ENCODE results near the gene GPAT2. TPM values are rescaled to one million over a fixed set of nuclear protein-coding genes. Genes with fewer than 3 reads are reported as not detected.
"Not testable (repeated sequence)": the region's sequence is repeated elsewhere in the genome, so short reads cannot be mapped to it uniquely, and the experiment has no call there.

Gene GPAT2
- total and polyA plus RNA-seq, 2 donors (not counting 1 experiment from before 2014, with no cell fraction given), result 3.6 to 11.7 TPM

- H3K79me2 ChIP-seq (ENCODE audit: control insufficient read depth, insufficient read depth, low read length); H3K4me3 Mint-ChIP-seq; H3K27ac ChIP-seq (ENCODE audit: low read length in 2 of 2); H3K4me1 Mint-ChIP-seq; H2AFZ ChIP-seq (ENCODE audit: insufficient read depth, low read depth, low read length, poor library complexity, severe bottlenecking); CTCF ChIA-PET; intact Hi-C loops (cut with micrococcal nuclease); DNase-seq; H3K9me3 Mint-ChIP-seq (ENCODE audit: insufficient read depth); H3K27me3 Mint-ChIP-seq; H3K9ac ChIP-seq (ENCODE audit: low read length); H3K4me1 ChIP-seq (ENCODE audit: control insufficient read depth in 2 of 2, insufficient read depth in 2 of 2, low read length in 2 of 2); H3K4me2 ChIP-seq (replicated peaks; ENCODE audit: low read depth, low read length, poor library complexity, severe bottlenecking); ATAC-seq (ENCODE audit: low read depth); POLR2A ChIA-PET; H3K4me3 ChIP-seq (ENCODE audit: control extremely low read depth in 1 of 5, extremely low read depth in 1 of 5, insufficient read depth in 1 of 5, low read depth in 2 of 5, low read length in 4 of 5); H4K20me1 ChIP-seq (ENCODE audit: control insufficient read depth, insufficient read depth, low read length, poor library complexity, severe bottlenecking); H3K27me3 ChIP-seq (replicated peaks in 1 of 4; ENCODE audit: control extremely low read depth in 1 of 4, control insufficient read depth in 3 of 4, insufficient read depth in 4 of 4, low read length in 3 of 4); H3K27ac Mint-ChIP-seq; H3K36me3 ChIP-seq (replicated peaks in 1 of 2; ENCODE audit: control extremely low read depth in 1 of 2, control insufficient read depth in 1 of 2, extremely low read depth in 1 of 2, insufficient read depth in 2 of 2, low read length in 1 of 2); H3K9me3 ChIP-seq (ENCODE audit: control extremely low read depth in 1 of 3, control insufficient read depth in 2 of 3, insufficient read depth in 1 of 3, low read length in 2 of 3): not testable (repeated sequence)
- WGBS (ENCODE audit: insufficient coverage), result no CpG with 5 or more reads among the region's 7 CpGs
These were observed 18.7 kb upstream of the GPAT2 start for GRCh38 chr2:96053385-96053784.

GRCh38 chr2:96052632-96053031, 17.9 kb upstream of the GPAT2 start:
- H2AFZ ChIP-seq (ENCODE audit: insufficient read depth, low read depth, low read length, poor library complexity, severe bottlenecking); ATAC-seq (ENCODE audit: low read depth); POLR2A ChIA-PET: not testable (repeated sequence)

GRCh38 chr2:96049917-96050262, 15.2 kb upstream of the GPAT2 start:
- H3K36me3 ChIP-seq (replicated peaks in 1 of 2; ENCODE audit: control extremely low read depth in 1 of 2, control insufficient read depth in 1 of 2, extremely low read depth in 1 of 2, insufficient read depth in 2 of 2, low read length in 1 of 2); H3K4me1 Mint-ChIP-seq; H3K27ac ChIP-seq (ENCODE audit: low read length in 2 of 2); ATAC-seq (ENCODE audit: low read depth); H3K9me3 ChIP-seq (ENCODE audit: control extremely low read depth in 1 of 3, control insufficient read depth in 2 of 3, insufficient read depth in 1 of 3, low read length in 2 of 3); H3K9ac ChIP-seq (ENCODE audit: low read length); H3K4me1 ChIP-seq (ENCODE audit: control insufficient read depth in 2 of 2, insufficient read depth in 2 of 2, low read length in 2 of 2); POLR2A ChIA-PET; H3K4me3 ChIP-seq (ENCODE audit: control extremely low read depth in 1 of 5, extremely low read depth in 1 of 5, insufficient read depth in 1 of 5, low read depth in 2 of 5, low read length in 4 of 5); intact Hi-C loops (cut with micrococcal nuclease); H3K27me3 ChIP-seq (replicated peaks in 1 of 4; ENCODE audit: control extremely low read depth in 1 of 4, control insufficient read depth in 3 of 4, insufficient read depth in 4 of 4, low read length in 3 of 4); H2AFZ ChIP-seq (ENCODE audit: insufficient read depth, low read depth, low read length, poor library complexity, severe bottlenecking); CTCF ChIA-PET; H3K27me3 Mint-ChIP-seq; H3K27ac Mint-ChIP-seq; H3K4me2 ChIP-seq (replicated peaks; ENCODE audit: low read depth, low read length, poor library complexity, severe bottlenecking); DNase-seq; H3K9me3 Mint-ChIP-seq (ENCODE audit: insufficient read depth); H3K4me3 Mint-ChIP-seq; H4K20me1 ChIP-seq (ENCODE audit: control insufficient read depth, insufficient read depth, low read length, poor library complexity, severe bottlenecking); H3K79me2 ChIP-seq (ENCODE audit: control insufficient read depth, insufficient read depth, low read length): not testable (repeated sequence)
- no CpG with 5 or more reads among the region's 3 CpGs for WGBS (ENCODE audit: insufficient coverage)

More at GRCh38 chr2:96052632-96053031, 17.9 kb upstream of the GPAT2 start:
- H3K36me3 ChIP-seq (replicated peaks in 1 of 2; ENCODE audit: control extremely low read depth in 1 of 2, control insufficient read depth in 1 of 2, extremely low read depth in 1 of 2, insufficient read depth in 2 of 2, low read length in 1 of 2); H3K9ac ChIP-seq (ENCODE audit: low read length); CTCF ChIA-PET; H3K9me3 Mint-ChIP-seq (ENCODE audit: insufficient read depth); H3K4me3 ChIP-seq (ENCODE audit: control extremely low read depth in 1 of 5, extremely low read depth in 1 of 5, insufficient read depth in 1 of 5, low read depth in 2 of 5, low read length in 4 of 5); H4K20me1 ChIP-seq (ENCODE audit: control insufficient read depth, insufficient read depth, low read length, poor library complexity, severe bottlenecking); DNase-seq; intact Hi-C loops (cut with micrococcal nuclease); H3K27me3 Mint-ChIP-seq; H3K9me3 ChIP-seq (ENCODE audit: control extremely low read depth in 1 of 3, control insufficient read depth in 2 of 3, insufficient read depth in 1 of 3, low read length in 2 of 3); H3K4me3 Mint-ChIP-seq; H3K4me1 ChIP-seq (ENCODE audit: control insufficient read depth in 2 of 2, insufficient read depth in 2 of 2, low read length in 2 of 2); H3K27ac ChIP-seq (ENCODE audit: low read length in 2 of 2); H3K79me2 ChIP-seq (ENCODE audit: control insufficient read depth, insufficient read depth, low read length); H3K4me1 Mint-ChIP-seq; H3K27ac Mint-ChIP-seq; H3K4me2 ChIP-seq (replicated peaks; ENCODE audit: low read depth, low read length, poor library complexity, severe bottlenecking); H3K27me3 ChIP-seq (replicated peaks in 1 of 4; ENCODE audit: control extremely low read depth in 1 of 4, control insufficient read depth in 3 of 4, insufficient read depth in 4 of 4, low read length in 3 of 4): not testable (repeated sequence)
- 100% methylated on average over 1 of the region's 3 CpGs for WGBS (ENCODE audit: insufficient coverage)

GRCh38 chr2:96049049-96049916, 14.6 kb upstream of the GPAT2 start:
- H4K20me1 ChIP-seq (ENCODE audit: control insufficient read depth, insufficient read depth, low read length, poor library complexity, severe bottlenecking); CTCF ChIA-PET; H3K4me1 ChIP-seq (ENCODE audit: control insufficient read depth in 2 of 2, insufficient read depth in 2 of 2, low read length in 2 of 2); POLR2A ChIA-PET; ATAC-seq (ENCODE audit: low read depth); H3K4me3 ChIP-seq (ENCODE audit: control extremely low read depth in 1 of 5, extremely low read depth in 1 of 5, insufficient read depth in 1 of 5, low read depth in 2 of 5, low read length in 4 of 5); H3K9me3 ChIP-seq (ENCODE audit: control extremely low read depth in 1 of 3, control insufficient read depth in 2 of 3, insufficient read depth in 1 of 3, low read length in 2 of 3); H3K27ac Mint-ChIP-seq; H3K27me3 Mint-ChIP-seq; DNase-seq; H3K9me3 Mint-ChIP-seq (ENCODE audit: insufficient read depth); H3K4me3 Mint-ChIP-seq; H3K27me3 ChIP-seq (replicated peaks in 1 of 4; ENCODE audit: control extremely low read depth in 1 of 4, control insufficient read depth in 3 of 4, insufficient read depth in 4 of 4, low read length in 3 of 4); H3K79me2 ChIP-seq (ENCODE audit: control insufficient read depth, insufficient read depth, low read length); H2AFZ ChIP-seq (ENCODE audit: insufficient read depth, low read depth, low read length, poor library complexity, severe bottlenecking); H3K9ac ChIP-seq (ENCODE audit: low read length); intact Hi-C loops (cut with micrococcal nuclease); H3K4me2 ChIP-seq (replicated peaks; ENCODE audit: low read depth, low read length, poor library complexity, severe bottlenecking); H3K36me3 ChIP-seq (replicated peaks in 1 of 2; ENCODE audit: control extremely low read depth in 1 of 2, control insufficient read depth in 1 of 2, extremely low read depth in 1 of 2, insufficient read depth in 2 of 2, low read length in 1 of 2); H3K27ac ChIP-seq (ENCODE audit: low read length in 2 of 2); H3K4me1 Mint-ChIP-seq: not testable (repeated sequence)
- WGBS (ENCODE audit: insufficient coverage), result no CpG with 5 or more reads among the region's 18 CpGs
